GM19238 (cell line): ENCODE results near the gene ZNF76.

Experiments
- DNase-seq: peaks from one replicate; pipeline ENCODE4 v3.0.0; 2011; ENCODE audit warnings: low spot score; ENCODE audit not compliant: insufficient read length

The ZNF76 gene

DNA sequence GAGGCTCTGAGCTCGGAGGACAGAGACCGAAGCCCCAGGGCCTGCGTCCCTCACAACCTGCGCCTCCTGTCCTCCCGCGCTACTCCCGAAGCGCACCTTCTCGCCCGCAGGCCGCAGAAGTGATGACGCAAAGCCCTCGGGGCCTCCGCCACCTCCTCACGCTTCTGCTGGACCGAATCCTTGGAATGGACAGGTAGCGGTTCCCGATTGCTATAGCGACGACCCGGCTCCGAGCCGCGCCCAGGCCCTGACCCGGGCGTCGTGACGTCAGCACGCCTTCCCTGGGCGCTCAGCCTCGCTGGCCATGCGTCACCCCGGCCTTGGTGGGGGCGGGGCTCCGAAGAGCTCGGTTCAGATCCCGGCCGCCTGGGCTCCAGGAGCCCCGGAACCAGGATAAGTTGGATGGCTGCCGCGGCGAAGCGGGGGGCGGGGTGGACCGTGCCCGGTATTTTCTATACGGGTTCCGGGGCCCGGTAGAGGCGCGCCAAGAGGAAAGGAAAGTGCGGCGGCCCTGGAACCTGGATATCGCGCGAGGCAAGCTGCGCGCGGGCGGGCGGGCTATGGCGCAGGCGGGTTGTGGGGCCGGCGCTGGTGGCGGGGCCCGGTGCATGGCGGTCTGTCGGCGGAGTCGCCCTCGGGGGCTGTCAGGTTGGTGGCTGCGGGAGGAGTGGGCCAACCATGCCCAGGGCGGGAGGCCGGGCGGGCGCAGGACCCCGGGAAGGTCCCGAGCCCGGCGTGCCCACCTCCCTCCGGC, at the start of gene ZNF76:
ZNF76 (plus strand) TSS at position 542 of the 754 bp plus-strand sequence. CDS start 21,417 bp downstream, outside the sequence.
- DNase-seq, result peak; percentile 94

DNA sequence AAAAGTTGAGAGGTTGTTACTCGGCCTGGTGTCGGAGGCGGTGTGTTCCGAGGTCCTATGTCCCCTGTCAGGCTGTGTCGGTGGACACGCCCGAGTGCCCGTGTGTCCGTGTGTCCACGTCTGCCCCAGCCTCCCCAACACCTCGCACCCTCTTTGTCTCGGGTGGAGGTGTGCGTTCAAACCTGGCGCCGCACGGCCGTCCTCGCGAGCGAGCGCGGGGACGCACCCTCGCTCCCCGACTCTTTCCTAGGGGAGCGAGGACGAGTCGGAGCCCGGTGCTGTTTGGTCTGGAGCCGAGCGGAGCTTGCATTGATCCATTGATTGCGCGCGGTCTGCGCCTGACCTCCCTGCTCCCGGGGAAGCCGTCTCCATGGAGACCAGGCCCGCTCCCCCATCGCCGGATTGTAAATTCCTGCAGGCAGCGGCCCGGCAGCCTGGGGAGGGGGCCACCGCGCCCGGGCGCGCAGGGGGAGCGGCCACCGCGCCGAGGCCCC, 46.2 kb upstream of the ZNF76 start:
- no peak for DNase-seq

- peak; percentile 43 for DNase-seq
Measured at GRCh38 chr6:35213824-35214756, 45.4 kb upstream of the ZNF76 start, which contains the start of gene SCUBE3. TSS of gene SCUBE3 (plus strand) at chr6:35213956. CDS start at chr6:35214419, 463 bp downstream.

GRCh38 chr6:35214869-35215664, 44.5 kb upstream of the ZNF76 start:
- DNase-seq, result no peak

- DNase-seq, result no peak
Measured at GRCh38 chr6:35215665-35216411, 43.7 kb upstream of the ZNF76 start.

DNA sequence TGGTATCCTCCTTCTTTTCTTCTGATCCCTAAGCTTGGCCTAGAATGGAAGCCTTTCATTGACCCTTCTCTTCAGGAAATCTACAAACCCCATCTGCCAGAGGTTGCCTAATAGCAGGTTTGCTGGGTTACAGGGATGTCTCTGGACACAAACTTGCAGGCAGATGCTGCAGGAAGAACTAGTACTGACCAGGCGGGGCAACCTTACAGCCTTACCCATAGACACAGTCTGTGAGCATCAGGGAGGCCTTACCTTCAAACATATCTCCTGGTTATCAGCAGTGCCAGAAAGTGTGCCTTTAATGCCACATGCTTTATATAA, 43.2 kb upstream of the ZNF76 start:
- DNase-seq, result no peak

- DNase-seq, result no peak
Measured at GRCh38 chr6:35216851-35217811, 42.4 kb upstream of the ZNF76 start.

DNA sequence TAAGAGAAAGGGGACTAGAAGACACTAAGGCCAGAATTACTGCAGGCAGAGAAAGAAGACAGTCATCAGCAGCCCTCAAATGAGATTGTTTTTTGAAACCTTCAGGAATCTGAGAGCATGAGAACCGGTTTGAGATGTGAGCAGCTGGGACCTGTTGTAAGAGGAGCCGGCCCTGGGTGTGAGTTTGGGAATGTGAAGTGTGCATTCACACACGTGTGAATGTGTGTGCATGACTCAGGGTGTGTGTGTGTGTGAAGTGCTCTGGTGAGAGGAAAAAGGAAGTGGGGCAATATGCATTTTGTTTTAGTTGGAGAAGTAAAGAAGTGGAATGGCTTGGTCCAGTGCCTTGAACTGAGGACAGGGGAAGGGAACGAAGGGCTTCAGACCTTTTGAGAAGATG, 41.5 kb upstream of the ZNF76 start:
- no peak for DNase-seq

DNA sequence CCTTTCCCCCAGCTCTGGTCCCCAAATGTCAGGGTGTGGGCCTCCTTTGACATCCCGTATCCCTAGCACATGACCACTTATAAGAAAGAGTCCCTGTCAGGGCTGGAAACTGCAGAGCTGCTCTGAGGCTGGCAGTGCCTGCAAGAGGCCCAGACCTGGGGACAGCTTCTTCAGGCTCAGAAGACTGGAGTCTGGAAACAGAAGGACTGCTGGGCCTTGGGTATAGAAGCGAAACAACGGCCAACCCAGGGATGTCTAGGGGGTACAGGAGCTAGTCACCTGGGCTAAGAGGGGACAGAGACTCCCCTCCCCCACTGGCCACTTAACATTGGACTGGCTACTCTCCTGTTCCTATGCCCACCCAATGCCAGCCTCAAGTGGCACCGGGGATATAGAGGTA, 41.1 kb upstream of the ZNF76 start:
- DNase-seq, result no peak

GRCh38 chr6:35219683-35220326, 39.7 kb upstream of the ZNF76 start:
- DNase-seq, result no peak

GRCh38 chr6:35220711-35221110, 38.8 kb upstream of the ZNF76 start:
- DNase-seq, result no peak

GRCh38 chr6:35223396-35223795, 36.1 kb upstream of the ZNF76 start:
- DNase-seq, result no peak

DNA sequence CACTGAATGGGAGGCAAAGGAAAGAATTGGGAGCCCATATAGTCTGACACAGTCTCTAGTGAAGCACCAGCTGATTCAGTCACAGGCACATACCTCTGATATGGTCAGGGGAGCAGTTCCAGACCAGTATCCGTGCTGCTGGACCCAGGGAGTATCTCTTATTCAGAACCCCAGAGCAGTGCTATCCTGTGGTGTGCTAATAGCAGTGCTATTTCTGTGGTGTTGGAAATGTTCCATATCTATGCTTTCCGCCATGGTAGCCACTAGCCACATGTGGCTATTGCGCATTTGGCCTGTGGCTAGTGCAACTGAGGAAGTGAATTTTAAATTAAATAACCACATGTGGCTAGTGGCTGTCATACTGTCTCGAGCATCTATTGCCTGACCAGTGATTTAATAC, 34.8 kb upstream of the ZNF76 start:
- DNase-seq, result no peak

DNA sequence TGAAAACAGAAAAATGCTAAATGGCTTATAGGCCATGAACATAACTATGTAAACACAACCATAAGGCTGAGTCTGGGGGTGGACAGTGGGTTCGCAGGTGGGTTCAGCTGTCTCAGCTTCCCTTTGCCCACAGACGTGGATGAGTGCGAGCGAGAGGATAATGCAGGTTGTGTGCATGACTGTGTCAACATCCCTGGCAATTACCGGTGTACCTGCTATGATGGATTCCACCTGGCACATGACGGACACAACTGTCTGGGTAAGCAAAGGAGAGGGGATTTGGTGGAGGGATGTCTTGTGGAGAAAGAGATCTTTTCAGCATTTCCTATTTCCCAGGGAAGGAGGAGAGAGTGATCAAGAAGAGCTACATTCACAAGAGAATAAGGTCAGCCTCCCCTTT, 31.1 kb upstream of the ZNF76 start:
- DNase-seq, result no peak

DNA sequence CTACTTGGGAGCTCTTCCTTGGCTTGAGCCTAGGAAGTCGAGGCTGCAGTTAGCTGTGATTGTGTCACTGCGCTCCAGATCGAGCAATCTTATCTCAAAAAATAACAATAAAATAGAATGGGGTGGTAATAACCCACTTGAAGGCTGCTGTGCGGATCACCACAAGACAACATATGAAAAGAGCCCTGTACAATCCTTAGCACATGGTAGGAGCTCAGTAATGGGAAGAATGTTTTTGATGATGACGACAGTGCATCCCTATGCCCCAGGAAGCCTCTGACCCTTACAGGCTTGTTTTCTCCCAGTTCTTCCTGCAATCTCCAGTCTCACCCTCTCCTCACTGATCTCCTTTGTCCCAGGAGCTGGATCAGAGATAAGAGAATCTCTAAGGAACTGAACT, 30.2 kb upstream of the ZNF76 start:
- DNase-seq, result no peak

GRCh38 chr6:35230498-35230897, 29.0 kb upstream of the ZNF76 start:
- no peak for DNase-seq

DNA sequence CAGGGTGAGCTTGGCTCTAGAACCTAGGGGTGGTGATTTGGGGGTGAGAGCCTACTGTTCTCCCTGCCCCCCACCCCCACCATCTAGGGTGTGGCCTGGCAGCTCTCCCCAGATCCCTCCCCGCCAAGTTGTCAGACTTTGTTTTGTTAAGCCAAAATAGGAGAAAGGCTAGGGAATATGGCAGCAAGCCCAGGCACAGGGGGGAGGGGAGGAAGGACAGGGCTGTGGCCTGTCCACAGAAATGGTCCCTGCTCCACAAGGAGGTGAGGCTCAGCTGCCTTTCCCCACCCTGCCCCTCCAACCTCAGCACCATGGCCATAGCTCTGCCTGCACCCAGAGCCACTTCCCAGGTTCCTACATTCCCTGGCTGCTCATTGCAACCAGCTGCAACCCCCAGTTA, 28.6 kb upstream of the ZNF76 start:
- no peak for DNase-seq

DNA sequence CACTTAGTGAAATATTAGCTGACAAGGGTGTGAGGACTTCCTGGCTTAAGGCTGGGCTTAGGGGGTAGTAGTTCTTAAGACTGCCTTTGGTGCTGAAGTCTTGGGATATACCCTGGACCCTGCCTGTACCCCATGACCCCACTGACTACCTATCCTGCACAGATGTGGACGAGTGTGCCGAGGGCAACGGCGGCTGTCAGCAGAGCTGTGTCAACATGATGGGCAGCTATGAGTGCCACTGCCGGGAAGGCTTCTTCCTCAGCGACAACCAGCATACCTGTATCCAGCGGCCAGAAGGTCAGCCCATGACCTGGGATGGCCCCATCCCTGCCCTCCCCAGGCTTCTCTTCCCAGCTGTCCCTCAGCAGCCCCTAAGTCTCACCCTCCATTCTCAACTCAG, 28.0 kb upstream of the ZNF76 start:
- DNase-seq, result no peak

DNA sequence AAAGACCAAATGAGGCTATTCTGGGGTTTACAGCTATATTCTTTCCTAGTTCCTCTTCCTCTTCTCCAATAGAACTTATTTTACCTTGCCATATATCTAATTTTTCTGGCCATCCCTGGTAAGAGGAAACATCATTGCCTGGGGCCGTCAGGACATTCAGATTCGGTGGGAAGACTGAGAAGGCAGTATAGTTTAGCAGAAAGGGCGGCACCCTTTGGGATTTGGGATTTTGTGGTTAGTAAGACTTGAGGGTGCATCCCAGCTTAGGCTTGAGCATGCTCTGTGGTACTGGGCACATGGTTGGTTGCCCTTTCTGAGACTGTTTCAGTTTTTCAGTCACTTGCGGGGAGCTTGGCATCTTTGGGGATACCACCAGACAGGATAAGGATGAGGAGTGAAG, 24.6 kb upstream of the ZNF76 start:
- DNase-seq, result no peak
